ENCODE results near the gene SLC25A38.

The SLC25A38 gene

DNA sequence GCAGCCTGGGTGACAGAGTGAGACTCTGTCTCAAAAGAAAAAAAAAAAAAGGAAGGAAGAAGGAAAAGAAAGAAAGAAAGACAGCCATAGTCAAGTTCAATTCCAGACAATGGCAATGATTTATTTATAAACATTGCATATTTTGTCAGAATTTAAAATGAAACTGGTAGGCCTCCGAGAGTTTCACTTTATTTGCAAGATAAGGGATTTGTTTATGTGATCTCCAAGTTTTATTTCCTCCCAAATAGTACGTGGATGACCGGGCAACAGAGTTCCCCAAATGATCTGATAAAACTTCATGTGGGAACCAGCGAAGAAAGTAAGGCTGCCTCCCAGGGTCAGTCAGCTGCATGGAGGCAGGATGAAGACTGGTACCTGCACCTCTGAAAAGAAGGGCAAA, 55.7 kb downstream of the SLC25A38 start:
- DNase-seq, result no peak

DNA sequence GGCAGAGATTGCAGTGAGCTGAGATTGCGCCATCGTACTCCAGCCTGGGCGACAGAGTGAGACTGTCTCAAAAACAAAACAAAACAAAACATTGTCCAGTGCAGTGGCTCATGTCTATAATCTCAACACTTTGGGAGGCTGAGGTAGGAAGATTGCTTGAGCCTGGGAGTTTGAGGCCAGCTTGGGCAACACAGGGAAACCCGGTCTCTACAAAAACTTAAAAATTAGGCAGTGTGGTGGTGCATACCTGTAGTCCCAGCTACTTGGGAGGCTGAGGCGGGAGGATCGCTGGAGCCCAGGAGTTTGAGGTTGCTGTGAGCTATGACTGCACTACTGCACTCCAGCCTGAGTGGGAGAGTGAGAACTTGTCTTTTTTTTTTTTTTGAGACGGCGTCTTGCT, 57.1 kb downstream of the SLC25A38 start:
- no peak for DNase-seq

DNA sequence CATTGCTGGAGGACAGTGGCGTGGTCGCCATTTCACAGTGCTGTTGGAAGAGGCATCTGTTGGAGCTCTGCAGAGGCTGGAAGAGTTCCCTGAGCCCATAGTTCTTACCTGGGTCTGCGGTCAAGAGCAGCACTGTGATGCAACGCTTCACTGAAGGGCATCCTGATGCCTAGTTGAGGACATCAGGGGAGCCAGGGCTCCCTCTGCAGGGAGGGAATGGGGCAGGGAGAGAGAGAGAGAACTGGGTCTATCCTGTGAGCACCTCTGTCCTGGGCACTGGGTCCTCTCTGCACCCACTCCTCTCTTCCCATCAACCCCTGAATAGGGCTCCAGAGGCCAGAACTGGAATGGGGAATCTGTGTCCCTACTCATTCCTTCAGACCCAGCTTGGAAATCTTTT, 60.4 kb downstream of the SLC25A38 start:
- DNase-seq, result no peak

DNA sequence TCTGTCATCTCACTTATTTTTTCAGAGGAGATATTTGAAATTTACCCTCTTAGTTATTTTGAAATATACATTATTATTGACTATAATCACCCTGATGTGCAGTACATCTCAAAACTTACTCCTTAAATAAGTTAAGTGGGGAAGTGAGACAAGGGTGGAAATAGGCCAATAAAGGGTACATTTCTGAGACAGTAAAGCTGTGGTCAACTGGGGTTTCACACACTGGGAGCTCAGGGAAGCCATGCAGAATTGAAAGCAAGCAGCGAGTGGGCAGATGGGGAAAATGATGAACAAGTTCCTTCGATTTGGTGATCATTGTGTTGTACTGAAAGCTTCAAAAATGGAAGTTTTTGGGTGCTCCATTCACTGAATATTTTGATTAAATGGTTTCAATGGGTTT, 62.8 kb downstream of the SLC25A38 start:
- no peak for DNase-seq

DNA sequence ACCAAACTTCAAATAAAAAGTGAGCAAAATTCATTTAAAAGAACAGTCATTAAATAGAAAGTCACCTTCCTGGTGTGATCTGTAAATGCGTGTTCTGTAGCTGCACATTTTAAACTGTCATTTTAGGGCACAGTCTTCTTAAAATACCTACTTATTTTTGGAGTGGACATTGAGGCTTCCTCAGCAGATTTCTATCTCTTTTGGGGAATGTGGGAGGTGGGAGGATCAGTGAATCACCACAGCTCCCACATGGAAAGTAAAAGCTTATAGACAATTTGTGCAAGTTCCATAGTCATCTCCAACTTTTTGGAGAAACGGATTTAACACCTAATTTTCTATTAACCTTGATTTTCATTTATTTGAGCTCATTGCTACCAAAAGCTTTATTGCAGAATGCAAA, 63.3 kb downstream of the SLC25A38 start:
- no peak for DNase-seq

Data from NCI-H1105 treated with DMSO at 0.1 percent for 48 hours (cell line).